Posterior vena cava (tissue), 2 donors: Measurements from ENCODE around the gene CWF19L1. TPM values are rescaled to one million over a fixed set of nuclear protein-coding genes. Genes with fewer than 3 reads are reported as not detected.

Source experiments
- DNase-seq: peaks from one replicate; pipeline ENCODE4 v3.0.0-alpha.2; 2020; ENCODE audit warnings: low spot score
- intact Hi-C, 2 donors: fragments of 100-400 bp; cut with DNase I; formaldehyde crosslinking; loops; one replicate each; pipeline versions ENCODE4 v1.14.1 to v1.14.2; 2022 to 2023
- total RNA-seq, 2 donors: library from RNA; stranded (reverse); fragmentation: NEBNext Ultra II Directional; extraction: Animal tissue kit (Norgen Biotek cat#: 25700); gene quantifications; one replicate each; pipeline ENCODE4 v1.2.1, GENCODE V29; 2021
- donor health status: DM: yes; HTN: yes; CAD: no.
- donor health status: DM: yes; HTN: yes; CAD: no.

The CWF19L1 gene
- total RNA-seq, 2 donors from 2014 or later = 13.0 to 18.9 TPM

GRCh38 chr10:100185364-100186252, 81.8 kb downstream of the CWF19L1 start, which contains the start of gene ERLIN1:
TSS of gene ERLIN1 (minus strand) at chr10:100186029. CDS start at chr10:100185626, 403 bp downstream.
- intact Hi-C loops = no loop called here
- DNase-seq = peak; percentile 98

DNA sequence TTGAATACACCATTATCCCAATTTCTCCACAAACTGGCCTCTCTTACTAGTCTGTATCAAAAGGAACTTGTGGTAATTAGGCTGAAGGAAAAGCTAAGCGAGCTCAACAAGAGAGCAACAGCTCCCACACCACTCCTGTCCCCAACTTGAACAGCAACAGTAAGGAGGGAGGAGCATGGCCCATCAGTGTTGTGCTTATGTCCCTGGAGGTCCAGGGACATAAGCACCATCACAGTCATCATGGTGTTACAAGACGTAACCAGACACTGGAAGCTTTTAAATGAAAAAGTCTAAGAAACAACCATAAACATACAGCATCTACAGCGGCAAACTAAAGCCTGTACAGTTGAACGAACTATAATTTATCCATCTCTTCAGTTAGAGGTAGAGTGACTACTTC, 82.6 kb downstream of the CWF19L1 start:
- intact Hi-C loops = no loop called here
- DNase-seq = no peak

DNA sequence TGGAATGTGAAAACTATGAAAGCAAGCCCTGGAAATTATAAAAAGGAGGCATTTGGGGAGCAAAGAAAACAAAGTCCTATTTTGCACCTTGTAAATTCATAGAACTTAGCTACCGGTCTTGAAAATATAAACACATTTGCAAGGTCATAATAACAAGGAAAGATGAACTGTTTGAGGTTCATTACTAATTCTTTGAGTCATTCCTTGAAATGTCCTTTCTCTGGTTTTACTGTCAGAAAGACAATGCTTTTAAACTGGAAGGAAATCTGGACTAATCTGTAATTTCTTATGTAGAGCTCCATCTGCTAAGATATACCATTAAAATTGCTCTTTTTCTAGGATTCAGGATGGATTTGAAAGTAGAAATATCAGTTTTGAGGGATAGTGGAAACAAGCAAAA, 83.0 kb downstream of the CWF19L1 start:
- intact Hi-C loops = no loop called here

DNA sequence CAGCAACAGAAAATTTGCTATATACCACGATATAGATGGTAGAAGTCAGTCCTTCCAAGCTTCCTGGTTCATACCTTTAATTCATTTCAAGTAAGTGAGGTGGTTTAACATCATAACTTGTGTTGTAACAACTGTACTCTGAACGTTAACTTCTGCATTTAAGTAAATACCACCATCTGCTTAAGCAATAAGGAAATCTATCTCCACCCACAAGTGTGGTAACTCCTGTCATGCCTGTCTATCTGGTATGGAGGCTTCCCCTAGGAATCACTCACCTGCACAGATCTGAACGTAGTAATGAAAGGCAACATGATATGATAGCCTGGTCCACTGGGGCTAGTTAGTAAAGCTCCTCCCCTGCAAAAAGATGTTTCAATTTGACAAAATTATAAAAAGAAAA, 84.0 kb downstream of the CWF19L1 start:
- no peak for DNase-seq
- intact Hi-C loops = no loop called here

More for the DNA sequence above, 83.0 kb downstream of the CWF19L1 start:
- DNase-seq = no peak

GRCh38 chr10:100182908-100183307, 84.5 kb downstream of the CWF19L1 start:
- intact Hi-C loops = no loop called here
- DNase-seq = no peak

Other genes with a start within 250 kb of the CWF19L1 start
- gene CPN1, start 185.8 kb downstream of the CWF19L1 start, total RNA-seq = not detected
- gene ERLIN1, start 81.6 kb downstream of the CWF19L1 start, total RNA-seq = 10 to 100 TPM; 17.3 to 20.0 TPM
- 10 to 100 TPM; 18.3 to 20.8 TPM for gene CHUK, start 38.0 kb downstream of the CWF19L1 start, total RNA-seq
- gene BLOC1S2, start 19.0 kb upstream of the CWF19L1 start, total RNA-seq = 10 to 100 TPM; 23.6 to 24.6 TPM
- not detected for gene PKD2L1, start 62.6 kb upstream of the CWF19L1 start, total RNA-seq
- 10 to 100 TPM in 1 of 2 donors, 1 to 10 TPM in 1; 7.7 to 14.9 TPM for gene SCD, start 79.6 kb upstream of the CWF19L1 start, total RNA-seq
- gene WNT8B, start 195.4 kb upstream of the CWF19L1 start, total RNA-seq = not detected